PC-3 (cell line): ENCODE results near the gene JMJD7. TPM values are rescaled to one million over a fixed set of nuclear protein-coding genes. Genes with fewer than 3 reads are reported as not detected.

Source experiments
- ATAC-seq: fragments of 200-7000 bp; cut with Tn5 transposase; 2 replicates; pipeline ENCODE4 v1.9.1; 2020; ENCODE audit warnings: mild to moderate bottlenecking, moderate library complexity
- BruUV-seq: library from RNA; stranded (reverse); fragments of 400-500 nt; replicated peaks from 2 replicates; lab custom pipeline; 2021; lab: Mats Ljungman, UMichigan
- CTCF ChIA-PET: fragments of 300-600 bp; sonication (Branson Sonifier 250); formaldehyde crosslinking; loops from one replicate; lab custom pipeline; 2022; ENCODE audit warnings: antibody characterized with exemption; lab: Charles Lee
- POLR2A ChIA-PET: fragments of 300-600 bp; sonication (Branson Sonifier 250); formaldehyde crosslinking; loops from one replicate; lab custom pipeline; 2022; ENCODE audit warnings: antibody characterized with exemption; ENCODE audit not compliant: unreplicated experiment; lab: Charles Lee
- DNase-seq: peaks from one replicate; pipeline ENCODE4 v3.0.0-alpha.2; 2015
- H2AFZ ChIP-seq: fragments of 300-600 bp; sonication (generic); 2 replicates; pipeline ENCODE4 v1.6.0; 2016; ENCODE audit warnings: antibody characterized with exemption, low read length
- H3F3A ChIP-seq: fragments of 300-600 bp; sonication (generic); one replicate; pipeline ENCODE4 v1.6.0; 2017; ENCODE audit warnings: antibody characterized with exemption, low read length, control low read depth, mild to moderate bottlenecking; ENCODE audit not compliant: unreplicated experiment
- H3K27ac ChIP-seq: fragments of 300-600 bp; sonication (generic); 2 replicates; pipeline ENCODE4 v1.5.1; 2016; ENCODE audit warnings: mild to moderate bottlenecking, low read length
- H3K27me3 ChIP-seq: fragments of 300-600 bp; sonication (generic); 2 replicates; pipeline ENCODE4 v1.6.1; 2016; ENCODE audit warnings: low read length, mixed read lengths
- H3K36me3 ChIP-seq: fragments of 300-600 bp; sonication (generic); 2 replicates; pipeline ENCODE4 v1.6.1; 2016; ENCODE audit warnings: low read depth, mixed run types, low read length, mixed read lengths
- H3K4me1 ChIP-seq: fragments of 300-600 bp; sonication (generic); 2 replicates; pipeline ENCODE4 v1.5.1; 2016; ENCODE audit warnings: low read length; ENCODE audit not compliant: insufficient read depth
- H3K4me2 ChIP-seq: fragments of 300-600 bp; sonication (generic); 2 replicates; pipeline ENCODE4 v1.6.0; 2016; ENCODE audit warnings: low read length
- H3K4me3 ChIP-seq: fragments of 300-600 bp; sonication (generic); 2 replicates; pipeline ENCODE4 v1.5.1; 2016; ENCODE audit warnings: mild to moderate bottlenecking, low read length, mixed read lengths
- H3K79me2 ChIP-seq: fragments of 300-600 bp; sonication (generic); 2 replicates; pipeline ENCODE4 v1.6.1; 2017; ENCODE audit warnings: low read length, mixed read lengths
- H3K9ac ChIP-seq: fragments of 300-600 bp; sonication (generic); 2 replicates; pipeline ENCODE4 v1.6.0; 2016; ENCODE audit warnings: mild to moderate bottlenecking, low read length
- H3K9me2 ChIP-seq: fragments of 300-600 bp; sonication (generic); replicated peaks from 2 replicates; pipeline ENCODE4 v1.6.1; 2016; ENCODE audit warnings: mixed run types, low read length, mixed read lengths
- H3K9me3 ChIP-seq: fragments of 300-600 bp; sonication (generic); 2 replicates; pipeline ENCODE4 v1.6.1; 2016; ENCODE audit warnings: low read length, mixed read lengths
- H4K20me1 ChIP-seq: fragments of 300-600 bp; sonication (generic); 2 replicates; pipeline ENCODE4 v1.6.1; 2016; ENCODE audit warnings: low read length, mixed read lengths
- CTCF ChIP-seq: fragments of 300-600 bp; sonication (generic); conservative IDR thresholded peaks from 2 replicates; pipeline ENCODE4 v1.5.1; 2017; ENCODE audit warnings: antibody characterized with exemption, low read depth, mild to moderate bottlenecking, low read length
- EZH2 ChIP-seq: fragments of 300-600 bp; sonication (generic); IDR thresholded peaks from one replicate; pipeline ENCODE4 v1.6.1; 2017; ENCODE audit warnings: antibody characterized with exemption, mild to moderate bottlenecking, low read length; ENCODE audit not compliant: unreplicated experiment
- EZH2phosphoT487 ChIP-seq: fragments of 300-600 bp; sonication (generic); IDR thresholded peaks from 2 replicates; pipeline ENCODE4 v1.6.1; 2018; ENCODE audit warnings: mild to moderate bottlenecking, antibody characterized with exemption, low read length, borderline replicate concordance
- intact Hi-C: fragments of 100-400 bp; cut with micrococcal nuclease; formaldehyde crosslinking; loops from 2 replicates; pipeline ENCODE4 v1.9.0; 2023
- total RNA-seq: library from RNA; depleted of rRNA; stranded (reverse); fragments of >200 nt; gene quantifications from 2 replicates; pipeline ENCODE4 v1.2.3, GENCODE V29; 2014

Gene JMJD7
- total RNA-seq, 1 experiment from 2014 or later: 13.7 TPM

DNA sequence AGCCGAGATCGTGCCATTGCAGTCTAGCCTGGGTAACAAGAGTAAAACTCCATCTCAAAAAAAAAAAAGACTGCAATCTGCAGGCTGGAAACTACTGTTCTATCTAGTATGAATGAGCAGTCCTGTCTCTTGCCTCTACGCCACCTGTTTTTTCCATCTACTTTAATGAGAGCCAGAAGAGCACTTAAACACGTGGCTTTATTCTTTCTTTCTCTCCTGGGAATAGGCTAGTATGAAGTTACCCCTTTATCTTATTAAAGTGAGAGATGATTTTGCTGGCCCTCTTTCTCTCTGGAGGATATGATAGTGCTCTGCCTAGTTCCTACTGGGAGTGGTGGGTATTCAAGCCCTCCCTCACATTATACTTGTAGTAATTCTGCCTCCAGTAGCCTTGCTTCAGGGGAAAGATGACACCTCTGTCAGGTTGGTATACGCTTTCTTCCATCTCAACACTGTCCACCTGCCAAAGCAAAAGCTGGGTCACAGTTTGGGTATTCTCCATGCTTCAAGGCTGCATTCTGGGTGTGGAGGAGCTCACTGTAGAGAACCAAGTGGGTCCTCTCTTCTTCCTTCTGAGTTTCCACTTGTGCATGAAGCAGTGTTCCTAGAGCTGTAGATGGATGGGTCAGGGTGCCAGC is 35.8 kb upstream of the JMJD7 start:
- Histone ChIP-seq H3K4me3 (no peak overlapping the region), H3K9me2 (no peaks in the 10 kb centered on the region), H4K20me1 (no peaks in the 10 kb centered on the region), H3K4me1 (peaks cover 50% of the 10 kb centered on the region), H3K9me3 (no peaks in the 10 kb centered on the region), H2AFZ (no peak overlapping the region), H3K79me2 (peaks cover 78% of the 10 kb centered on the region), H3K27ac (peak overlapping the region; percentile 84; the same call in 1 of the 2 replicates), H3K36me3 (no peaks in the 10 kb centered on the region), H3K27me3 (no peaks in the 10 kb centered on the region), H3F3A (no peaks in the 10 kb centered on the region), H3K4me2 (no peak overlapping the region), H3K9ac (no peak overlapping the region; the same call in 1 of the 2 replicates)
- no TSS peak for BruUV-seq
- intact Hi-C loops: loop anchor here (2.0 kb wide), 1 partner anchor 17 kb away; the partner anchor contains the start of gene MAPKBP1
- DNase-seq: no peak
- ATAC-seq: no peak
- no peak for TF ChIP-seq EZH2phosphoT487
- no peak for TF ChIP-seq EZH2
- TF ChIP-seq CTCF: no peak
- ChIA-PET POLR2A (no interaction called here), CTCF (no interaction called here)

DNA sequence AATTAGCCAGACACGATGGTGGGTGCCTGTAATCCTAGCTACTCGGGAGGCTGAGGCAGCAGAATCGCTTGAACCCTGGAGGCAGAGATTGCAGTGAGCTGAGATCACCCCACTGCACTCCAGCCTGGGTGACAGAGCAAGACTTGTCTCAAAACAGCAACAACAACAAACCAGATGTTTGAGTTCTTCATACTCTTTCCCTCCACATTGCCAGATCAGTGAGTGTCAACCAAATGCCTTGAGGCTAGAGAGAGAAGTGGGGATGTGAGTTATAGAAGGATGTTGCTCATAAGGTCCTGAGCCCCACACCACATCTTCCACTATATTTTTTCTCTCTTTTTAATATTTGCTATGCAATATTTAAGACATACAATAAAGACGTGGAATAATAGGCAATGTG is 33.8 kb upstream of the JMJD7 start:
- ChIA-PET CTCF (interaction anchor here (0.7 kb wide), 1 partner anchor 126 kb away, joined by 3 read pairs; no protein-coding TSS in a partner anchor), POLR2A (no interaction called here)
- Histone ChIP-seq H3K79me2 (peaks cover 77% of the 10 kb centered on the region), H4K20me1 (no peaks in the 10 kb centered on the region), H2AFZ (no peak overlapping the region), H3K4me2 (no peak overlapping the region), H3K4me1 (peaks cover 63% of the 10 kb centered on the region), H3K27ac (no peak overlapping the region), H3K9me3 (no peaks in the 10 kb centered on the region), H3K9me2 (no peaks in the 10 kb centered on the region), H3F3A (no peaks in the 10 kb centered on the region), H3K27me3 (no peaks in the 10 kb centered on the region), H3K9ac (no peak overlapping the region), H3K36me3 (no peaks in the 10 kb centered on the region), H3K4me3 (no peak overlapping the region)
- intact Hi-C loops: no loop called here
- TF ChIP-seq EZH2phosphoT487: no peak
- no peak for TF ChIP-seq CTCF
- no peak for TF ChIP-seq EZH2
- BruUV-seq: no TSS peak
- DNase-seq (peak; percentile 64), ATAC-seq (no peak)
